LNCaP clone FGC (cell line): ENCODE data around the gene HMX1.

Source experiments
- DNase-seq: peaks from one replicate; pipeline ENCODE4 v3.0.0-alpha.2; 2011; ENCODE audit warnings: low read depth
- H3K4me3 ChIP-seq: 2 replicates; pipeline ENCODE4 v1.5.1; 2011; ENCODE audit warnings: mild to moderate bottlenecking, low read depth, low read length, control low read depth
- TF ChIP-seq, protein P1 (sequence below): IDR thresholded peaks from 2 replicates; pipeline ENCODE4 v1.5.1; 2012; ENCODE audit warnings: mild to moderate bottlenecking; ENCODE audit not compliant: control insufficient read depth, insufficient read depth; ENCODE audit errors: extremely low read depth

Gene HMX1

DNA sequence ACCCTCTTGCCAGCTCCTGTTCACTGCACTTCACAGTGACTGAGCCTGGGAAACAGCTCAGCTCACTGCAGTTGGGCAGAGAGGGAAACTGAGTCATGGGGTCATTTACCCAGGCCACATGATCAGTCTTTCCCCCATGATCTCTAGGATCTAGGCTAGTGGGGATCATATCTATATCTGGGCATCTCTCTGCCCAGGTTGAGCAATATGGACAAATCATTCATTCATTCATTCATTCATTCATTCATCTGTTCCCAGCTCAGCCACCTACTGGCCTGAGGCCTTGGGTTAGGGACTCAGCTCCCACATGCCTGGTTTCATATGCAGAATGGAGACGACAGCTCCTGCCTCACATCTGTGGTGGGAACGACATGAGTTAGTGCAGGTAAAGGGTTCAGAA lies 45.3 kb upstream of the HMX1 start:
- H3K4me3 ChIP-seq: no peak overlapping the region
- no peak for DNase-seq
- TF ChIP-seq, protein P1, sequence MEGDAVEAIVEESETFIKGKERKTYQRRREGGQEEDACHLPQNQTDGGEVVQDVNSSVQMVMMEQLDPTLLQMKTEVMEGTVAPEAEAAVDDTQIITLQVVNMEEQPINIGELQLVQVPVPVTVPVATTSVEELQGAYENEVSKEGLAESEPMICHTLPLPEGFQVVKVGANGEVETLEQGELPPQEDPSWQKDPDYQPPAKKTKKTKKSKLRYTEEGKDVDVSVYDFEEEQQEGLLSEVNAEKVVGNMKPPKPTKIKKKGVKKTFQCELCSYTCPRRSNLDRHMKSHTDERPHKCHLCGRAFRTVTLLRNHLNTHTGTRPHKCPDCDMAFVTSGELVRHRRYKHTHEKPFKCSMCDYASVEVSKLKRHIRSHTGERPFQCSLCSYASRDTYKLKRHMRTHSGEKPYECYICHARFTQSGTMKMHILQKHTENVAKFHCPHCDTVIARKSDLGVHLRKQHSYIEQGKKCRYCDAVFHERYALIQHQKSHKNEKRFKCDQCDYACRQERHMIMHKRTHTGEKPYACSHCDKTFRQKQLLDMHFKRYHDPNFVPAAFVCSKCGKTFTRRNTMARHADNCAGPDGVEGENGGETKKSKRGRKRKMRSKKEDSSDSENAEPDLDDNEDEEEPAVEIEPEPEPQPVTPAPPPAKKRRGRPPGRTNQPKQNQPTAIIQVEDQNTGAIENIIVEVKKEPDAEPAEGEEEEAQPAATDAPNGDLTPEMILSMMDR: no peak

DNA sequence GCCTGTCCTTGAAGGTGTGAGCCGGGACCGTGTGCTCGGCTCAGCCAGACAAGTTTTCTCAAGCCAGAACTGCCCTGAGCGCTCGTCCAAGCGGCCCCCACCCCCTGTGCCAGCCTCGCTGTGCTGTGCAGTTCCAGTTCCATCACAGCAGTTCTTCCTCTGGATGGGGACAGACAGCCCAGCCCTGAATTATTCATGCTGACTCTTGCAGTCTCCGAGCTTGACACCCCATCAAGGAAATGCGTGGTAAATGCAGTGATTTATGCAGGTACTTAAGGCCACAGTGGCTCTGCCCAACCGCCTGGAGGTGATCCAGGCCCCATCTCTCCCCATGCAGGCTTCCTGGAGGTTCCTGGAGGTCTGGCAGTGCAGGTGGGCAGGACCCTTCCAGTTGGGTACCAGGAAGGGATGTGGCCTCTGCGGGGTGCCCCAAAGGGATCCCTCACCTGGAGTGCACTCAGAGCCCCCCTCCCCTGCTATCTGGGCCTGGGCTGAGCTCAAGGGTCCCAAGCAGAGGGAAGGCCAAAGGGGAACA lies 44.8 kb upstream of the HMX1 start:
- no peak for DNase-seq
- H3K4me3 ChIP-seq: no peak overlapping the region
- TF ChIP-seq, protein P1: no peak

DNA sequence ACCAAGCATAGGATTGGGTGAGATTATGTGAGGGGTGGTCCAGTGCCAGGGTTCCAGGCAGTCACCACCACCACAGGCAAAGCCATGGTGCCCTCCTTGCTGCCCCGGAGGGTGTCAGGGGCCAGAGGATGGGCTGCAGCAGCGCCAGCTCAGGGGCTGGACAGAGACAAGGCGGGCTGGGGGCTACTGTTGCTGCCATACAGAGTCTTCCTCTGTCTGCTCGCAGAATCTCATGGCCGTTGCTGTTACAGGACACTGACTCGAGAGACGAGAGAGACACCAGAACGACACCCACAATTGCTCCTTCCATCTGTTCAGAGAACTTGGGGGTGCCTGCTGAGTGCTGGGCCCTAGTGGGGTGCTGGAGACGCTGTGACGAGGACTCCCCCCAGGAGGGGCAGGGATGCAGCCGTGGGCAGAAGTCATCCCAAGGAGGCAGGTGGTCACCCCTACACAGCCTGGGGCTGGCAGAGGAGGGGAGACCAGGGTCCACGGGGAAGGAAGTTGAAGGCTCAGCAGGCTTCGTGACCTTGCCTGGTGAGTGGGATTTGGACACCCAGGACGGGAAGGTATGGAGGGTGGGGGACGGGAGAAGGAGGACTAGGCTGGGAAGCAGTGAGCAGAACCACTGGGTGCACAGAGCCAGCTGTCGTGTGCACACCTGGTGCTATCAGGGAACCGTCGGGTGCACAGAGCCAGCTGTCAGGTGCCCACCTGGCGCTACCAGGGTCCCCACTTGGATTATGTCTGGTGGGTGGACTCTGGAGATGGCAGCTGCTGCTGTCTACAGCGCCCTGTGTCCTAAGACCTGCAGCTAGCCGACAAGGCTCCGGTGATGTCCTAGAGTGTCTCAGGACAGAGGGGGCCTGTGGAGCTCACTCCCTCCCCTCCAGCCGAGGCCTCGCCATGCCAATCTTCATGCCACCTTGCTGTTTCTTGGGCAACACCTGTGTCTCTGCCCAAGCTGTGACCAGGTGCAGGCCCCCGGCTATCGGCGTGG lies 43.9 kb upstream of the HMX1 start:
- DNase-seq: no peak
- TF ChIP-seq, protein P1: no peak
- no peak overlapping the region for H3K4me3 ChIP-seq

DNA sequence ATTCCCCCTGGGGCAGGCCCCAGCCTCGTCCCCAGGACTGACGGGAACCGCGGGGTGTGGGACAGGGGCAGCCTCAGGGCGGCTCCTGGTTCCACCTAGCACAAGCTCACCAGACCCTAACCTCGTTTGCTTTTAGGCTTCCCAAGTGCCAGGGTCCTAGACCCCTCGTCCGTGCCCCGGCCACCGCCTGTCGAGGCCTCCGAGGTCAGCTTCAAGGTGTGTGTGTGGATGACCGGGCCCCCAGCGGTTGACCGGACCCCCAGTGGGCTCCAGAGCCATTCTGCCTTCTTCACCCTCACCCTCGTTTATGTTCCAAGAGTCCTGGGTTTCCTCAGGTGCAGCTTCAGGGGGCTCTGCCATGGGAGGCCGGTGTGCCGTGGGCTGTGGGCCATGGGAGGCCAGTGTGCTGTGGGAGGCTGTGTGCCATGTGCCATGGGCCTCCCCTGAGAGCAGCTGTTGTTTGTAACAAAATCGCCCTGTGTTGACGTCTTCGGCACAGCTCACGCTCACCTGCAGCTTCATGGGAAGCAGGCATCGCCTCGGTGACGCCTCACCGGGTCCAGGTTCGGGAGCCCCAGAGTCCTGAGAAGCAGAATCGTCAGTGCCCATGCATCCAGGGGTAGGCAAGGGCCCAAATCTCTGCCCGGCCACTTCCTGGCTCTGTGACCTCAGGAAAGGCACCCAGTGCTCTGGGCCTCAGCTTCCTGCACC lies 43.0 kb upstream of the HMX1 start:
- no peak overlapping the region for H3K4me3 ChIP-seq
- no peak for DNase-seq
- TF ChIP-seq, protein P1: no peak

DNA sequence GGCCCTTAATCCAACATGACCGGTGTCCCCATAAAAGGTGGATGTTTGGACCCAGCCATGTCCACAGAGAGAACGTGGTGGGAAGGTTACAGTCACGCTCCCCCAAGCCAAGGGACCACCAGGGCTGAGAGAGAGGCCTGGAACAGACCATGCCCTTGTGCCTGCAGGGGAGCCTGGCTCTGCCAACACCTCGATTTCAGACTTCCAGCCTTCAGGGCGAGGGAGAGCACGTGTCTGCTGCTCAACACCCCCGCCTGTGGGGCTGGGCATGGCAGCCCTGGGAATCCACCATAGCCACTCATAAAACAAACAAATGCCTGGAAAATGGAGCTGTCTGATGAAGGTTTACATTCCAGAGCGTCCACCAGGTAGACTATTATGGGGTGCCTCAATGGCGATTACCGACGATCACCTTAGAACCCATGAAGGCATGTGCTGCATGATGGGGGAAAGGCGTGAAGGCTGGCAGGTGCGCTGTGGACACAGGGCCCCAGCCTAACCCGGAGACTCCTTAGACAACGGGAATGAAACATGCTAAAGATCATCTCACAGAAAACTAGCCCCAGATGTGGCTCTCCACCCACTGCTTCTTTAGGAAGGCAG lies 42.3 kb upstream of the HMX1 start:
- no peak for DNase-seq
- H3K4me3 ChIP-seq: no peak overlapping the region
- TF ChIP-seq, protein P1: no peak

DNA sequence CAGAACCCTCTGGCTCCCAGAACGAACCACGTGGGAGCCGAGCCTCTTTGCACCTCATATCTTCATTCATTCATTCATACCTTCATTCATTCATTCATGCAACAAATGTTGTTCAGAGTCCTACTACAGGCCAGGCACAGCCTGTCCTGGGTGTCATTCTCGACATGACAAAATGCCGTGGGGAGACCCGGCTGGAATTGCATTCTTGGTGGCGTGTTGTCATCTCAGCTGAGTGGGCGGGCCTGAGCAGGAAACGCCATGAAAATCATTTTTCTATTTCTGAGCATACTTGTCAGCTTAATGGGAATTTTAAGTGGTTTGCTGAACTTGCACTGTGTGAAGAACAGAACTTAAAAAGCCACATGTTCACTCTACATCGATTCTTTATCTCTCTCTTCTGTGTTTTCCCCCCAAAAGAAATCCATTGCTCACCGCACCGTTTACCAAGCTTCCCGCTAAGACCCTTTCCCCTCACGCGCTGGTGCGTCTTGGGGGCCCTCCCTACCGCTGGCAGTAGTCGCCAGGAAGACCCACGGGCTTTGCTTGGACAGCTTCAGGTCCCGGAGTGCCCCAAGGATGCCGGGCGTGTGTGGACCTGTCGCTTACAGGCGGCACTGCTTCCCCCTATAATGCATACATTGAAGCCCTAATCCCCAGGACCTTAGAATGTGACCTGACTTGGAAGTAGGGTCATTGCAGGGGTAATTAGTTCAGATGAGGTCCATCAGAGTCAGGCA lies 41.6 kb upstream of the HMX1 start:
- H3K4me3 ChIP-seq: no peak overlapping the region
- TF ChIP-seq, protein P1: no peak
- no peak for DNase-seq
